H1 (cell line): Measurements from ENCODE around the gene MATN1. TPM values are rescaled to one million over a fixed set of nuclear protein-coding genes. Genes with fewer than 3 reads are reported as not detected.

Experiments
- polyA plus RNA-seq, 7 experiments: library from polyadenylated mRNA; depleted of rRNA in 3 of 7; stranded (reverse) in 5 of 7; unstranded in 2 of 7; fragments of >200 nt in 5 of 7; fragments of 200-250 nt in 2 of 7; gene quantifications; 1 replicate in 5 of 7; 2 replicates in 1 of 7; 4 replicates in 1 of 7; pipeline versions ENCODE4 v1.2.1 to v1.2.3, GENCODE V29; 2011 to 2013; ENCODE audit warnings: missing spikeins in 2 of 7, mixed read lengths in 2 of 7
- total RNA-seq: library from RNA; stranded (reverse); fragmentation: NEBNext Ultra II Directional; extraction: Animal tissue kit (Norgen Biotek cat#: 25700); gene quantifications from 2 replicates; pipeline ENCODE4 v1.2.1, GENCODE V29; 2021
- TF ChIP-seq, protein P1 (sequence below): IDR thresholded peaks from 2 replicates; pipeline ENCODE4 v1.6.1; 2011; ENCODE audit warnings: low read length, improper control_type of control experiment

The MATN1 gene
- total and polyA plus RNA-seq, 2 of the 8 experiments (the other 6 are each of a cell fraction or from before 2014, with no cell fraction given), result 0.12 to 0.28 TPM

DNA sequence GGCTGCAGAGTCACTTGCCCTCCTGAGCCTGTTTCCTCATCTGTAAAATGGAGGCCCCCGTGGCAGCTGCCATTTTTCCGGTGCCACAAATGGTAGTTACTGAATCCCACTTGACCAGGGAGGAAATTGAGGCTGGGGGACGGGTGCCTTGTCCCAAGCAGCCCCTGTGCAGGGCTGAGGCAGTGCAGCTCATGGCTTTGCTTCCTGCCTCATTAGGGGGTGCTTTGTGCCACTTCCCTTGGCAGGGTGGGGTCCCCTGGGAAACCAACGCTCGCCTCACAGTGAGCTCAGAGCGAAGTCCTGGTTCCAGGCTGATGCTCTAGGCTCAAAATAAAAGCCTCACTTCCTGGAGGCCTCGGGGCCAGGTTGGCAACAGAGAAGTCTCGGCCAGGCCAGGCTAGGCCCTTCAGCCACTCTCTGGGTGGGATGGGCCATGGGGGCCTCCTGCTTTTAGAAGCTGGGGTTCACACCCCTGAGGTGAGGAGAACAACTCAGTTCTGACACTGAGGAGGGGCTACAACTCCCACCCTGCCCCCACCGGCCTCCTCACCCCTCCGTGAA lies 27.4 kb upstream of the MATN1 start (continued):
- TF ChIP-seq, protein P1, sequence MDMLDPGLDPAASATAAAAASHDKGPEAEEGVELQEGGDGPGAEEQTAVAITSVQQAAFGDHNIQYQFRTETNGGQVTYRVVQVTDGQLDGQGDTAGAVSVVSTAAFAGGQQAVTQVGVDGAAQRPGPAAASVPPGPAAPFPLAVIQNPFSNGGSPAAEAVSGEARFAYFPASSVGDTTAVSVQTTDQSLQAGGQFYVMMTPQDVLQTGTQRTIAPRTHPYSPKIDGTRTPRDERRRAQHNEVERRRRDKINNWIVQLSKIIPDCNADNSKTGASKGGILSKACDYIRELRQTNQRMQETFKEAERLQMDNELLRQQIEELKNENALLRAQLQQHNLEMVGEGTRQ, result no peak
- TF ChIP-seq, all 59 proteins: peak for 0
